Activated CD8-positive, alpha-beta memory T cell treated with anti-CD3 and anti-CD28 coated beads for 48 hours (primary cell): ENCODE results near the gene KLC1.

Experiments used
- DNase-seq, 3 experiments: peaks; one replicate each; pipeline ENCODE4 v3.0.0-alpha.2; 2020; ENCODE audit warnings: low read depth in 2 of 3, low spot score in 2 of 3

The KLC1 gene

DNA sequence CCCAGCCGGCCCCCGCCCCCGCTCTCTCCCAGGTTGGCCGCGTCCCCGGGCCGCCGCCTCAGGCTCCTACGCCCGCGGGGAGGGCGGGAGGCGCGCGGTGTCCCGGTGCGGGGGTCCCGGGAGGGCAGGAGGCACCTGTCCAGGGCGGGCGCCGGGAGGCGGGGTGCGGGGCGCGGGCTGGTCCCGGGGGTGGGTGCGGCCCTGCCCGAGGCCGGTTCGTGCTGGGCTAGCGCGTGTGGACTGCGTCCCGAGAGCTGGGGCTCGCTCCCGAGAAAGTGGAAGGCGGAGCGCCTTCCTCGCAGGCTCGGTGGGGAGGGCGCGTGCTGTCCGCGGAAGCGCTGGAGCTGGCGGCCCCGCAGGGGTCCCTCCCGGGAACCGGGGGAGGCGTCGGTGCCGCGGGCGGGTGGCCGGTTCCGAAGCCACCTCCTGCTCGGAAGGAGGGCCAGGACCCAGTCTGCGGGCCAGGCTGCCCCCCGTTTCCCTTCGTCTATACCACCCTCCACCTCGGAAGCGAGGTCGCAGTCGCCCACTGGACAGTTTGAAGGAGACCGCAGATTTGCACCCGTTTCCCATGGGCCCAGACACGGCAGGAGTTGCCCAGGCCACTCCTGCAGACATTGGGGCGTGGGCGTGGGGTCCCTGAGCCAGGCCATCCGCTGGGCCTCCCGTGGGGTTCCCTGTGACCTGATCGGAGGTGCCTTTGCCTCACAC is 87.2 kb downstream of the KLC1 start:
- no peak for DNase-seq

GRCh38 chr14:103716899-103717411 is 87.9 kb downstream of the KLC1 start:
- no peak for DNase-seq

GRCh38 chr14:103718572-103718971 is 89.6 kb downstream of the KLC1 start:
- no peak for DNase-seq

- DNase-seq, result no peak
Observed at GRCh38 chr14:103719751-103720150, 90.7 kb downstream of the KLC1 start.

DNA sequence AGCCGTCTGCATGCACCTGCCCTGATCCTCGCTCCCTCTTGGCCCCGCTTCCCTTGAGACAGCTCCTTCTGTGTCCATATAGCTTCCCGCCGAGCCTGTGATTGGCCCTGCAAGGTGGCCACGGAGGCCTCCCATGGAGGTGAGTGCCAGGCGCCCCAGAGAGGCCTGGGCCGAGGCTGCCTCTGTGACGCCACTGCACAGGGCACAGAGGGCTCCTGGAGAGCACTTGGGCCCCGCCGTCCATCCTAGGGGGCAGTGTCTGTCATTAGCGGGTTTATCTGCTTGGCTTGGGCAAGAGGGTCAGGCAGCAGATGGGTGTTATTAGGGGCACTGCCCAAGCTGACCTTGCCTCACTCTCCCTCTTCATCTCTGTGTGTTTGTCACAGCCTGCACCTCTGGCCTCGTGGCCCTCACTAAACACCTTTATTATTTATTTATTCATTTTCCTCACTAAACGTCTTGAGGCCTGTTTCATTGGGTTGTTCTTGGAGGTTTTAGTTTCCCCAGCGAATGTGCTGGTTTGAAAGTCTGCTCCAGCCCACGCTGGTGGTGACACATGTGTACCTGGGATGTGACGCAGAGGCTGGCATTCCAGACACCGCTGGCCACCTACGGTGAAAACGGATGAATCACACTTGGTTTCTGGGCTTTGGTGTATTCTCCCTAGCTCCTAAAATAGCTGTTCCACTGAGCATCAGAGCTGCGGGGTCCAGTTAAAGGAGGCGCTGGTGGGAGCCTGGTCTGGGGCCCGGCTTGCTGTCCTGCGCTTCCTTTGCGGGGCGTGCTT is 92.5 kb downstream of the KLC1 start:
- no peak for DNase-seq

DNA sequence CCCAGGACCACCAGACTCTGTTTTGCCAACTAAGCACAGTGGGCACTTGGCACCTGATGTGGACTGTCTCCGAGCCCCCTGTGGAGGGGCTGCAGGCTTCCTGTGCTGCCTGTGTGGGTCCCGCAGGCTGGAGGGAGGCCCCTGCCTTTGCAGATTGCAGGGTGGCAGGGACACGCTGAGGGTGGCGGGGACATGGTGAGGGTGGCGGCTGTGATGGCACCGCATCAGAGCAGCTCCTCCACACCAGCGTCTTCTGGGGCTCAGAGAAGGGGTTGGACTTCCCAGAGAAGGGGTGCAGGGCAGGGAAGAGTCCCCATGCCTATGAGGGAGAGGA is 94.7 kb downstream of the KLC1 start:
- no peak for DNase-seq

DNA sequence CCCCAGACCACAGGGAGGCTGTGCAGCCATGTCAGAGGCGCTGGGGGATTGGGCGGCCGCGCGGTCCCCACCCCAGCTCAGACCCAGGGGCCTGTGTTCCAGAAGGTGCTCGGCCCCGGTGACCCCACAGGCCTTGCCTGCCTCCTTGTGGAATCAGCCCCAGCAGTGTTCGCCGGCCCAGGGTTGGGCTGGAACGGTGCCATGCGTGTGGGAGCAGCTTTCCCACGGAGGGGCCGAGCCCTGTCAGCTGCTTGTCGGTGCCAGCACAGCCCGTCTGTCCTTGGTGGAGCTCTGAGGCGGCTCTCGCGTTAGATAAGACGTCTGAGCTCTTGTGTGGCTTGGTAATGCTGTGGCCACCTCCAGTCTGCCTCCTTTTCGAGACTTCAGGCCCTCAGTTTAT is 95.1 kb downstream of the KLC1 start:
- no peak for DNase-seq

DNA sequence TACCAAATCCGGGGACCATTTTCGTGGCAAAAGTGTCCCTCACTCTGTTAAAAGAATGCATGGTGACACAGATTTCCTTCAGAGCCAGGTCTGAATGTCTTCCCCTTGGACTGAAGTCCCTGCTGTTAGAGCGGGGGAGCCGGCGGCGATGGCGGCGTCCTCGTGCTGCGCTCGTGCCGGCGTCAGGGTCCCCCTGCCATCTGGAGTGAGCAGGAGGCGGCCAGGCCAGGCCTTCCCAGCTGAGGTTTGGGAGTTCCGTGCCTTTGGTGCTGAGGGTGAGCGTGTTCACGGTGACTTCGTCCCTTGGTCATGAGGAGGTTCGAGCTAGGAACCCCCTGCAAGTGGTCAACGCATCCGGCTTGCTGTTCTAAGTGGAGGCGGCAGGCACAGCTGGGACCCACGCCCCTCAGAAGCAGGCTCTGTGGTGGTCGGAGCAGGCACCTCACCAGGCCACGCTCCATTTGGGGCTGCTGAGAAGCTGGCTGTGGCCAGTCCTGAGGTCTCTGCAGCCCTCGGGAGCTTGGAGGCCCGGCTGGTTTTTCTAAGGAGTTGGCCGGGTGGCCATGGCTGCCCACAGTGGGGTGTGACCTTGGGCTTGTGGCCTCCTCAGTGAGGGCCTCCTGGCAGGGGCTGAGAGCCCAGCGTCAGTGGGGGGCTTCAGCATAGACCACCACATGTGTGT is 96.1 kb downstream of the KLC1 start:
- no peak for DNase-seq

DNA sequence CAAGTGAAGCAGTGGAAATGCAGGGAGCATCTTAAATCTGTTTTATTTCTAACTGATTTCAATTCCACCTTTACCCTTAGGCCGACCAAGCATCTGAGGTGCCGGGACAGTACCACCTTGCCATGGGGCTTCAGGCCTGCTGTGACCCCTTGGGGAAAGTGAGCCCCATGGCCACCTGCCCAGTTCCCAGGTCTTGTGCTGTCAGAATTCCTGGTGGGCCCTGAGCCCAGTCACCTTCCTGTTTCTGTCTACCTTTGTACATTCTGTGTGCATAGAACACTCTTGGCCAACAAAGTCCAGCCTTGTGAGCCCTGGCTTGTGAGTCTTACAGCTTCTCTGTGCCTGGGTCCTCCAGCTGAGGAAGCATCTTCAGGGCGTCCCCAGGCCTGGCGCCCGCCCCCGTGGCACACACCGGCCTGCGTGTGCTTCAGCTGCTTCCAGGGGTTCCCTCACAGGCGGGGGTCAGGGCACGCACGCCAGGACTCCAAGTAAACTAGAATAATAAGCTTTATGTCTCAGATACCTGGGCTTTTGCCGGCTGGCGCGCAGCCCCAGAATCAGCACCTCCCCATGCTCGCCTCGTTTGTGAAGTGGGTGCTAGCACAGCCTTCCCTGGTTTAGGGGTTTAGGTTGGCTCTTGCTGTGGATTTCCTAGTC is 96.9 kb downstream of the KLC1 start:
- DNase-seq, result no peak

DNA sequence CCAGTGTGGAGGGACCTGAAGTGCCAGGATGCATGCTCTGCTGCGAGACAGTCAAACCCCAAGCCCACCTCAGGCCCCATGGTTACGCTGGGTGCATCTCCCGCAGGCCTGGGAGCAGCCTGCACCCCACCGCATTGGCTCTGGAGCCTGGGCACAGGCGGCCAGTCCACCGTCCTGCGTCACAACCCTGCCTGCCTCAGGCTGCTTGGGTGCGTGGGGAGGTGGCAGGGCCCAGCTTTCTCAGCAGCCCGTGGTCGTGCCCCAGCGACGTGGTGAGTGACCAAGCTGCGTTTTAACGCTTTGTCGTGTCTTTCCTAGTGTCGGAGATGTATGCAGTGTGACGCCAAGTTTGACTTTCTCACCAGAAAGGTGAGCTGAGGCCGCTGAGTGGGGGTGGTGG is 97.5 kb downstream of the KLC1 start:
- DNase-seq, result no peak

- no peak for DNase-seq
Observed at GRCh38 chr14:103727313-103727980, 98.4 kb downstream of the KLC1 start.

GRCh38 chr14:103728141-103728540 is 99.1 kb downstream of the KLC1 start:
- no peak for DNase-seq

- DNase-seq, result no peak
Observed at GRCh38 chr14:103728721-103729120, 99.7 kb downstream of the KLC1 start.

DNA sequence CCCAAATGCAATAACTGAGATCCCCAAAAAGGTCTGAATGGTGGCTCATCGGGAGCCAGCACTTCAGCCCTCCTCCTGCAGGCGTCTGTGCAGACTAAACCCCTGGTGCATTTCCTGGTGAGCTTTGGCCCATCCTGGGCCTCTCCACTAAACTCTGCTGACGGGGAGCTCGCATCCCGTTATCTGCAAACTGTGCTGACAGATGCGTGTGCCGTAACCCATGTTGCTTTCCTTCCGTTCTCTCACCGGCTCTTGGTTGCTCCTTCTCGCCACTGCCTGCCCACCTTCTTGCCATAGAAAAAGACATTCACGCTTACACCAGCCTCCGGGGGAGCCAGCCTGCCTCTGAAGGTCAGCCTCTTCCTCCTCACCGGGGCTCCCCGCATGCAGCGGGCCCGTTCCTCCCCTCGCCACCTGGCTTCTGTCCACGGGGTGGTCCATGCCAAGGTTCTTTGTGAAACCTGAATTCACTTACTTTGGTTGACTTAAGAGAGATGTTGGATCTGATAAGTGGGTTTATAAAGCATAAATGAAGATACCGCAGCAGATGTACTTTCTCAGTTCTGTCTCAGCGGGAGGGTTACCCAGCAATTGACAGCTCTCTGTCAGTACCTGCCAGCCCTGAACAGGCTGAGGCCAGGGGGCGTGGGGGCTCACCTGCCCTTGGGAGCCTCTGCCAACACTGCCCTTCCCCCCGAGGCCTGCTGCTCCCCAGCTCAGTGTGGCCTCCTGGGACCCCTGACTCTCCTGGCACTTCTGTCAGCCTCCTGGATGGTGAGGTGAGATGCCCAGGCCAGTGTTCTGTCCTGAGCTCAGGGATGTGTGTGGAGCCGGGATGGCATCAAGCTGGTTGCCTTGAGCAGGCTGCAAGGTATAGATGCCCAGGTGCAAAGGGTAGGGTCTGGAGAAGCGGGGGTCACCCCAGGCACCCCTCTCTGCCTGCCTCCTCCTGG is 100.8 kb downstream of the KLC1 start:
- no peak for DNase-seq

DNA sequence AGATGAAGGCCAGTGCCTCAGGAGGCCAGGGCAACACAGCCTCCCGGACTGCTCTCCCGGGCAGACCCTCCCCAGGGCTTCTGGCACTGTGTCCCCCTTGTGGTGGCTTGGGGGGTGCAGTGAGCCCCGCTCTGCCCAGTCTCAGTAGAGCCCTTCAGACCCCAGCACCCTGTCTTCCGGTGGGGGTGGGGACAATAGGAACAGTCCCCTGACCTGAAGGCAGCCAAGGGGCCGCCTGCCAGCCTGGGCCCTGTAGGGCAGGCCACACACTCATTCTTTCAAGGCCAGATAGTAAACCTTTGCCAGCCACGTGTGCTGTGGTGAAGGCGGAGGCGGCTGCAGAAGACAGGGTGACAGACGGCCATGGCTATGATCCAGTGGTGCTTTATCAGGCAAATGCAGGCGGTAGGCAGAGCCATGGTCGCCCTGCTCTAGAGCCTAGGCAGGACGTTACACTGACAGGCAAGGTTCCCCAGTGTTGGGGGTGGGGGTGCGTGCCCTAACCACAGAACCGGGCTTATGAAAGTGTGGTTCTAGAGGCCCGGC is 101.6 kb downstream of the KLC1 start:
- no peak for DNase-seq

GRCh38 chr14:103731481-103731880 is 102.5 kb downstream of the KLC1 start:
- DNase-seq, result no peak

- no peak for DNase-seq
Observed at GRCh38 chr14:103731916-103732867, 103.2 kb downstream of the KLC1 start.

GRCh38 chr14:103732868-103733620 is 104.0 kb downstream of the KLC1 start:
- no peak for DNase-seq
